Hematopoietic multipotent progenitor cell treated with erythropoietin and hydrocortisone succinate and interleukin-3 and kit ligand, for 6 days (in vitro differentiated cells): ENCODE measurements around the gene ANKRD22.
"Not testable (repeated sequence)": the region's sequence is repeated elsewhere in the genome, so short reads cannot be mapped to it uniquely, and the experiment has no call there.

ENCODE experiments used
- DNase-seq: peaks from one replicate; pipeline ENCODE4 v3.0.0-alpha.2; 2015

Gene ANKRD22

DNA sequence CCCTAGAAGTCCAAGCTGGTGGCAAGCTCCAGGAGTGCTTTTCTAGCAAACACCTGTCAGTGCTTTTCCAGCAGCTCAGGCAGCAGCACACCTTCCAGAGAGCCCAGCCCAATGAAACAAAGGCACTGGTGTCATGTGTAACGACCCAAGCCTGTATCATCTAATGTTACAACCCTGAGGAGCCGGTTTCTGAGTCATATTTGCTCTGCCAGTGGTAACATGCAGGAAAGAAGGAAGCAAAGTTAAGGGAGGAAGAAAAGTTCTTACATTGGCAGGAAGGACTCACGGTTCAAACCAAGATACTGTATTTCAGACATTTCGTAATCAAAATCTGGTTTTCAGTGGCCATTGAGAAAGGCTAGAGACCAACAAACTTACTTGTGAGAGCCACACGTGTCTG lies at the start of gene ANKRD22:
TSS of gene ANKRD22 (minus strand) at position 139 of the 400 bp plus-strand sequence. CDS start 237 bp downstream, outside the sequence.
- DNase-seq: peak; percentile 58

DNA sequence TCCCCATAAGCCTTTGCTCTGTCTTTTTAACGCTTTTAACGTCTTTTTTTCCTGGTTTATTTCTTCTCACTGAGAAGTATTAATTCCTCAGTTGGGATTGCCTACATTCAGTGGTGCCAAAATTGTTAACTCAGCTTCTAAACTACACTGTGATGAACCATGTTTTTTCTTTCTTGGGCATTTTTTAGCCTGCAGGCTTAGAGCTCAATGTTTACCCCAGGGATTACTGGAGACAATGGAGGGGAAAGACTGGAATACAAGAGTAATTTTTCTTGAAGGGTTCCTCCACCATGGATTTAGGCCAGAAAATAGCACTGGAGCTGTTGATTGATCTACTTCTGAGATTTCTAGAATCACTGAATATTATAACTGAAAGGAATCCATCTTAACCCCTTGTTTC lies 48.2 kb upstream of the ANKRD22 start:
- no peak for DNase-seq

GRCh38 chr10:88898727-88899126 lies 47.1 kb upstream of the ANKRD22 start:
- DNase-seq: no peak

DNA sequence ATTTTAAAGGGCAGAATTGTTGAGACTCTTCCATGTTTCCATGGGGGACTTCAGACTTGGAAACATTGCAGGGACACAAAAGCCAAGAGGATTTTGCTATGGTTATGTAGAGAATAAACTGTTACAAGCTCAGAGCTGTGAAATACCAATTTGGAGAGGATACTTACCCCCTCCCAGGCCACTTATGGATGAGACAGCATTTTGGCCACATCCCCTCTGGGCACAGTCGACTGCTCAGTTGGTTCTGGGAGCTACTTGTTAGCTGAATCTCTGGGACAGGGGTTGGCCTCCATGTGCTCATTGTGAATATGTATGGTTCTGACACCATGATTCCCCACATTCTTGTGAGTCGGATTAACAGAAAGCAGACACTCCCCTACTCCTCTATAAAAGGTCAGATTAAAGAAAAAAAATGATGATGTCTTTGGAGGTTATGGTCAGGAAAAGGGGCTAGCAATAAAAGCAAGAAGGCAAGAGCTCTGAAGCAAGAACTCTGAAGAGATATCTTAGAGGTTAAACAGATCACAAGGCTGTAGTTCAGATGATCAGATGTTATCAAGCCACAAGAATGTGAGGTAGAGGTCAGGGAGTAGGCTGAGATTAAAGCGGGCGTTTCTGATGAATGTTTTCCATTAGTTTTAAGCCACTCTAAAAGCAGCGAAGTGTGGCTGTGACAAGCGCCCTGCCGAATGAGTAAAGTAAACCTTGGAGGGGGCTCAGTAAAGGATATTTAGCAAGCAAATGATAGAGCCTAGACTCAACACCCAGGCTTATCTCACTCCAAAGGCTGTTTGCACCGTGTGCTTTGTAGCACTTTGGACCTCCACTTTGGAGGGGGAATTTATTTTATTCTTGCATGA lies 45.6 kb upstream of the ANKRD22 start:
- DNase-seq: peak; percentile 36

DNA sequence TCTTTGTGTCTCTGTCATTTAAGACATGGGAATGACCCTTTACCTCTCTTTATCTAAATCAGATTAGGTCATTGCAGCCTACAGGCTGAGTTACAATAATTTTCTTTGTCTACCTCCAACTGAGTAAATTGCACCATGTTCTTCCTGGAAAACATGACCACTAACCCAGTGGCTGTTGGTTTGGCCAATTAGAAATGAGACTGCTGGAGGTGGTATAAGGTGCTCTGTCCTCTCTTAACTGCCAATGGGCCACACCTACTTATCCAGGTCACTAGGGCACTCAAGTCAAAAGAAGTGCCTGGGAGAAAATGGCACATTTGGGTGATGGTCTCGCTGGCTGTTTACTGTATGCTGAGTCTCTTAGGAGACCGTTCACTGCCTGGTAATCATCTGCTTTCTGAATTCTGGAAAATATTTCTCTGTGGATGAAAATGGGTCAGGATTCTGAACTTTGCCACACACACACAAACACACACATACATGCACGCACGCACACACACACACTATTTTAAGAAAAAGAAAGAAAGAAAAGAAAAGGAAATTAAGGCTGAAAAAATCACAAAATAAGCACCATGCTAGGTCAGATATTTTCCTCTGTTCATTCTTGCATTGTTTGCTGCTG lies 44.8 kb upstream of the ANKRD22 start:
- DNase-seq: no peak

DNA sequence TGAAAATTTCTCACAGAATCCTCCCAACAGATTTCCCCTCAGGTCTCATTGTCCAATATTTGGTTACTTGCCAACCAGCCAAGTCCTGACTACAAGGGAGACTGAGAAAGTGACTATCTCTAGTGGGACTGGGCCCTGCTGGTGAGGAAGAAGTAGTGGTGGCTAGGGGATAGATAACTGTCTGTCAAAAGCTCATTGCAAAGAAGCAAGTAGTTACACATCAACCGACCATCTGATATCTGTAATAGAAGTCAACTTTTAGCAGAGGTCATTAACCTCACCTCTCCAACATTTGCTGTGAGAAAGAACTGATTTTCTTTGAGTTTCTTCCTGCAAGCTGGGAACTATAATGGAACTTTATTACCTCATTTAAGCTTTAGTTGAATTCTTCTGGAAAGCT lies 43.6 kb upstream of the ANKRD22 start:
- DNase-seq: peak; percentile 16

DNA sequence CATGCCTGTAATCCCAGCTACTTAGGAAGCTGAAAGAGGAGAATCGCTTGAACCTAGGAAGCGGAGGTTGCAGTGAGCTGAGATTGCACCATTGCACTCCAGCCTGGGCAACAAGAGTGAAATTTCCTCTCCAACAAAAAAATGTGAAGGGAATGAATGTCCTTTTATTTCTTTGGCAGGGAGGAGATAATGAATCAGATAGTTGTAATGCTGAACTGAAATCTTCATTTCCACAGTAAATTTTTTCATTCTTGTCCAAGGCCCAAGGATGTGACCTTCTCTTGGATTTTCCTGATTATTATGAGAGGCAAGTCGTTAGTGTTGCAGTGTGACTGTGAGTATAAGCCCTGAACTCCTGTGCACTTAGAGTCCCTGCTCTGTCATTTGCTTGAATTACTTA lies 42.0 kb upstream of the ANKRD22 start:
- DNase-seq: no peak

DNA sequence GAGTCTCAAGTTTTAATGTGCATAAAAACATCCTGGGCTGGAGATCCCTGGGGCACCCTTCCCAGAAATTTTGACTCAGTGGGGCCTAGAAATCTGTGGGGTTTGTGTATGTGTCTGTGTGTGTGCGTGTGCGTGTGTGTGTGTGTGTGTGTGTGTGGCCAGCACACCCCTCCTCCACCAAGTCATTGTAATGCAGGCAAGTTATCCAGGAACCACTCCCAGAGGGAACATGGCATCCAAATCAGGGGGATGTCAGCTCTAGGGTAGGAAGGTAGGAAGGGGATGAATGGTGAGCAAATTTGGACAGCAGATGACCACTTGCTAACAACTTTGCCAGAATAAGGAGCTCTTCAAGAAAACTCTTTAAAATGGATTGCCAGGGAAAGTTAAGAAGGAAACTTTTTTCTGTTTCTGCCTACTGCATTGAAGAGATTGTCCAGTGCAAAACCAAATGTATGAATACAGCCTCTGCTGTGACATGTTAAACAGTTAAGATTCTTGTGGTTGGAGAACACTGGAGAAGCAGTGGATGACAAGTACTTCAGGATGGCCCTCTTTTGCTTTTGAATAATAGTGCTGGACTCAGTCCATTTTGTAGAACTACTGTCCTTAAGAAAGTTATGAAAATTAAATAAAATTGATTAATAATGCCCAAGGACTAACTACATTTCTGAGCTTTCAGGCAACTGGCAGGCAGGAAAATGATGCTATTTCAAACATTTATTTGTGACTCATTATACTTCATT lies 40.8 kb upstream of the ANKRD22 start:
- no peak for DNase-seq

DNA sequence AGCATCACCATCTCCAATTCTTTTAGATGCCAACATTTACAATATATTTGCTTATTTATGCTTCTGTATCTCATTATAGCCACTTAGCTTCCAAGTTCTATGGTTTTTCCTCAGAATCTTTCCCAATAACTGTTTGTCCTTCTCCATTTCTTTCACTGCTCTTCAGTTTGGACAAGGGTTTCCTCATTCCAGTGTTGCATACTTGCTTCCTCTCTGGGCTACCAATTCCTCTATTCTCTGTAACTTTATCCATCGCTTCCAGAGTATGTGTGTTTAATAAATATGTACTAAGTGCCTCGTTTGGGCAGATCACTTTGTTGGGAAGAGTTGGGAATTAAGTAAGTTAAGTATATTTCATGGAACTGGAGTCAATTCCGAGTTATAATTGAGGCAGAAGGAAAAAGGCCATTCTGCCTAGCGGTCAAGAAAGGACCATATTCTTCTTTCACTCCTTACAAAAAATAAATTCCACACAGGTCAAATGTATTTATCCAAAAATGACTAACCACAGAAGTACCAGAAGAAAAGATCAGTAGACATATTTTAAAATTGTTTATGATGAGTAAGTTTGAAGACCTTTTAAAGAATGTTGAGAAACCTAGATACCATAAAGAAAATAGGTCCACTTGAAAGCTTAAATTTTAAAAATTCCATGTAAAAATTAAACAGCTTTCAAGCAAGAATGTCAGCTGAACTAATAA lies 39.2 kb upstream of the ANKRD22 start:
- no peak for DNase-seq

- DNase-seq: no peak
These were observed 38.1 kb upstream of the ANKRD22 start for GRCh38 chr10:88889559-88890337.

DNA sequence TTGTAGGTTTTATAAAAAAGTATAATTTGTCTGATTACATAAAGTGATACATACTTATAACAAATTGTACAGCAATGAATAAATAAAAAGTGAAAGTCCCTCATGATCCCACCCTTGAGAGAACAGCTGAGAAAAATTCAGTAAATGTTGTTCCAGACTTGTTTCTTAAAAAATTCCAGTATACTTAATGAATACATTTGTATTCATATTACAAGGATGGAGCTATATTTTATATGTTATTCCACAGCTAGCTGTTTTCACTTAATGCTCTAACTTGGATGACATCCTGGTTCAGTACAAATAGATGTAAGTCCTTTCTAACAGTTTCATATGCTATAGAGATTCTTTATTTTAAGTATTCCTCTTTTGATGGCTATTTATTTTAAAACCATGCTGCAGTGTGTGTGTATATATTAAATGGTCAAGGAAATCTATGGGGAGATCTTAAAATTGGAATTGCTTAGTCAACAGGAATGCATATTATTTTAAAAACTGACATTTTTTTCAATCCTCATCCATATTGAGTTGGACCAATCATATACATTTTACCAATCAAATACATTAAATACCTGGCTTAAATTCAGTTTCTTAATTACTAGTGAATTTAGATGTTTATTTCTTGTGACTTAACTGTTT lies 37.3 kb upstream of the ANKRD22 start:
- no peak for DNase-seq

- no peak for DNase-seq
These were observed 34.9 kb upstream of the ANKRD22 start for GRCh38 chr10:88886557-88886956.

DNA sequence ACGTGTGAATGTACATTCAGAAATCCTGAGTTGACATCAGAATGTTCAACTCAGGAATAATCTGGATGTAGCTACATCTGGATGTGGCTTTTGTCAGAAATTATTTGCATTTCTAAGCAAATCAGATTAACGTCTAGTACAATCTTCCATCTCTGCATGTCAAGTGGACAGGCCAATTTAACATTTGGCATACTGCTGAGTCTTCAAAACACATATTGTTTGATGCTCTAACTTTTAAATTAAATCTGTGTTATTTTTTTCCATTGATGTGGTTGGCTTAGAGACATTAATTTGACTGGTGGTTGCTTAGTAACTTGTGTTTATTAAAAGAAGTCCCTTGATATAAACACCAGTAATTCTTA lies 31.8 kb upstream of the ANKRD22 start:
- DNase-seq: no peak

DNA sequence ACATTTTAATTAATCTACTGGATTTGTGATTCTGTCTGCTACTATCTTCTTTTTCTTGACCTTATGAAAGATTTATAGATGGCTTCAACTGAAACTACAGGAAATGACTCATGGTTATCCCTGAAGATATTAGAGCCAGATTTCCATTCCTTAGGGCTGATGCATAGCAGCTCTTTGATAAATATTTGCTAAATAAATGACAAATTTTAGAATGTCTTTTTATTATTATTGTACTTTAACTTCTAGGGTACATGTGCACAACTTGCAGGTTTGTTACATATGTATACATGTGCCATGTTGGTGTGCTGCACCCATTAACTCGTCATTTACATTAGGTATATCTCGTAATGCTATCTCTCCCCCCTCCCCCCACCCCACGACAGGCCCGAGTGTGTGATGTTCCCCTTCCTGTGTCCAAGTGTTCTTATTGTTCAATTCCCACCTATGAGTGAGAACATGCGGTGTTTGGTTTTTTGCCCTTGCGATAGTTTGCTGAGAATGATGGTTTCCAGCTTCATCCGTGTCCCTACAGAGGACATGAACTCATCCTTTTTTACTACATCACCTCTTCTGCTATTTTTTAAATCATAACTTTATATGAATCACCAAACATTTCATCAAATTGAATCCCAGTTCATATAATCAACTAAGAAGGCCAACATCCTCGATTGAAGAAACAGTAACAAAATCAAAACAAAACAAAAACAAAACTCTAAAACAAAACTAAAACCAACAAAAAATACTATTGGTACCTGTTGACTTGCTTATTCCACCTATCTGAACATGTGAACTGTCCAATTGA lies 31.2 kb upstream of the ANKRD22 start:
- DNase-seq: not testable (repeated sequence)

GRCh38 chr10:88881922-88882645 lies 30.4 kb upstream of the ANKRD22 start:
- DNase-seq: no peak

DNA sequence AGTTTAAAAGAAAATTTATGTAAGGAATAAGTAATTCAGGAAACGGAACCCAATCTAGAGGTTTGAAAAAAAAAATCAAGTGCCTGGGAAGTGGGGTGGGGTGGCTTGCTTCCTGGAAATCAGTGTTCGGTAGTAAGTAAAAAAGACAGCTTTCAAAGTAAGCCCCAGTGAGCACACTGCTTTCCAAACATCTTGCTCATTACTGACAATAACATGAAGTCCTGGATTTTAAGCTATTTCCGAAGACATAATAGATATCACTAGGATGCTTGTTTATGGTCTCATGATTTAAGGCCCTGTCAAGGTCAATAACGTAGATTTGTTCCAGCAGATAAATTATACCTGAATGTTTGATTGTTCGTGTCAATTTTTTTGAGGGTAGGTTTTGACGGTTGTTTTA lies 29.7 kb upstream of the ANKRD22 start:
- DNase-seq: peak; percentile 13

DNA sequence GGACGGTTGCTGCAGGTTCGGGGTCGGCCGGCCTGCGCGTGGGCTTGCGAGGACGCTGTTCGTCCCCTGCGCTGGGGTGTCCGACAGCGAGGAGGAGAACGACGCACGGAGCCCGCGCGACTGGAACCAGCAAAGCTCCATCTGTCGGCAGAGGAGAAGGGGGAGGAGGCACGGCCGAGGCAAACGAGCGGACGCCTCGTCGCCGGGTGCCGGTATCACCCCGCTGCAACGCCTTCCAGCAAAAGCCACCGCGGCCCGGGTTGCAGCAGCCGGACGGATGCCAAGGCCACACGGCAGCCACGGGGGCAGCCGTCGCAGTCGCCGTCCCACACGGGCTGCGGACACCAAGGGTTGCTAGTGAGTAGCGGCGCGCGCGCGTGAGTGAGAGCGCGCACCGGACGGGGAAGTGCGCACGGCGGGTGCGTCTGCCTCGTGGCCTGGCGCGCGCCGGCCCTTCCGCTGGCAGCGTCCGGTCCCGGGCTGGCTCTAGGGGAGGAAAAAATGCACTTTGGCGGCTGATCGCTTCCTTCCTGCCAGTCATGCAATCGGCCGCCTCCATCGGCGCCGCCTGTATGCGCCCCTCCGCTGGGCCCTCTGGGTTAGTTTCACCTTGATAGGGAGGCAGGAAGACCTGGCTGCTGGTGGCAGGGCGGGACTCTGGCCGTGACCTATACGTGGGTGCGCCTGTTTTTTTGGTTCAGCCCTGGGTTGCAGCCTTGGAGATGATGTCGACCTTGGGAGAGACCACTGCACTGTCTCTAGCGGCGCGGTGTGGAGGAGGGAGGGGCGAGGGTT lies 28.8 kb upstream of the ANKRD22 start:
- peak; percentile 81 for DNase-seq

- no peak for DNase-seq
These were observed 28.1 kb upstream of the ANKRD22 start, which contains the start of gene STAMBPL1 for GRCh38 chr10:88879534-88880281. TSS of gene STAMBPL1 (plus strand) at chr10:88880245. CDS start at chr10:88901709, 21,464 bp downstream.
